ENCODE data around the gene TVP23C.
"Not testable (repeated sequence)": the region's sequence is repeated elsewhere in the genome, so short reads cannot be mapped to it uniquely, and the experiment has no call there.

Gene TVP23C

GRCh38 chr17:15563375-15563857, at the start of gene TVP23C:
Gene TVP23C, minus strand, starts transcription at chr17:15563483. Its CDS starts 35 bp downstream, at chr17:15563448.
- peak; percentile 74 for DNase-seq

DNA sequence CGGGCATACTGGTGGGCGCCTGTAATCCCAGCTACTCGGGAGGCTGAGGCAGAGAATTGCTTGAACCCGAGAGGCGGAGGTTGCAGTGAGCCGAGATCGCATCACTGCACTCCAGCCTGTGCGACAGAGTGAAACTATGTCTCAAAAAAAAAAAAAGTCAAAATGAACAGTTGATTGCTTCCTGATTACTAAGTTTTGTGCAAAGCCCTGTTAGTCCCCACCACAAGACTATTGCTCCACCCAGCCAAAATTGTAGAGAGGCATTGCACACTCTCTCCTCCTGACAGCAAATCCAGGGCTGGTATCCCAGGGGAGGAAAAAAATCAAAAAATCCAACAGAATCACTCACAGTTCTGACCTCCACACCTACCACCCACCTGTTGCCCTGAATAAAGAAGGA, 29.7 kb upstream of the TVP23C start:
- not testable (repeated sequence) for DNase-seq

DNA sequence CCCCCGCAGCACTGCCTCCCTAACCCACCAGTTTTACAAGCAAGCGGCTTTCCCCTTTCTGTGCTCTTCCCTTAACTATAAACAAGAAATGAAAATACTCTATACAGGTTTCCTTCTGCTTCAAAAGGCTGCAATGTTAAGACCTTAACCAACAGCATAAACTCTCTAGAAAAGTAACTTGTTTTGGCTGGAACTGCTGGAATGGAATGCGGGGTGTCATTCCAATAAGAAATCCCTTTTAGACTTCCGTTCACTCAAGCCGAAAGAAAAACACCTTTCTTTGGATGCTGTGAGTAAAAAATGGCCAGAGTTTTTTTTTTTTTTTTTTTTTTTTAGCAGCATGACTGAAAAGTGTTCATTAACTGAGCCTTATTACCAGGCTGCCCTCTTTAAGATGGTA, 28.7 kb upstream of the TVP23C start:
- DNase-seq = not testable (repeated sequence)

- DNase-seq = not testable (repeated sequence)
Measured at GRCh38 chr17:15590844-15591243, 27.6 kb upstream of the TVP23C start.

GRCh38 chr17:15589544-15590536, 26.6 kb upstream of the TVP23C start:
- DNase-seq = not testable (repeated sequence)

GRCh38 chr17:15588017-15588416, 24.7 kb upstream of the TVP23C start:
- DNase-seq = not testable (repeated sequence)

GRCh38 chr17:15583313-15583712, 20.0 kb upstream of the TVP23C start:
- DNase-seq = not testable (repeated sequence)

GRCh38 chr17:15581462-15581861, 18.2 kb upstream of the TVP23C start:
- not testable (repeated sequence) for DNase-seq

DNA sequence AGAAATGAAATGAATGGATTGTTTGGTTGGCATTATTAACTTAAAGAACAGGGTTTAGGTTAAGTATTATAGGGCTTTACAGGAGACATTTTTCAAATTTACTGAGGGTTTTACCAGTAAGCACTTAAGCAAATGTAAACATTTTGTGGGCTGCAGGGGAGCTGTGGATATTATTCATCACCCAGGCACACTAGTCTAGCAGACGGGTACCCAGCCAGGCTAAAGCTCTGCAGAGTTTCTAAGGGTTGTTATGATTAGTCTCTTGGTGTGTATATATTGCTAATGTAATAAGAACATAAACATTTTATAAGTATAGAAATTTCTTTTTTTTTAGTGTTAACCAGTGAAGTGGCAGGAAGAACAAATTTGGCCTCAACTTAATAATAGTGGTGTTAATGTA, 13.6 kb upstream of the TVP23C start:
- DNase-seq = not testable (repeated sequence)

GRCh38 chr17:15574660-15575059, 11.4 kb upstream of the TVP23C start:
- not testable (repeated sequence) for DNase-seq

DNA sequence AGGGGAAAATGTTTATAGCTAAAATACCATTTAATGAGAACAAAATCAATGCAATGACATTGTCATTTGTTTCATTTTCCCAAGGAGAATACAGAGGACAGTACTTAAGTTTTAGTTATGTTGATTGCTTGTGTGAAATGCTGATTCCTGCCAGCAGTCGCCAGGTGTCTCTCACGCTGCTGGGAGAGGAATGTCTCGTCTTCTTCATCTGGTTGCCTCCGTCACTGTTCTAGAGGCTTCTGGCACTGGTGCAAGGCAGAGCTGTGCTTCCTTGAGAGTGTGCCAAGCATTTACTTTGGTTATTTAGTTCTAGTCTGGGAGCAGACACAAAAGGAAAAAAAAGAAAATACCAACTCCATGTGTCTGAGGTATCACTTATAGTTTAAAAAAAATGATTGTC, 10.6 kb upstream of the TVP23C start:
- DNase-seq = not testable (repeated sequence)

GRCh38 chr17:15562613-15563374, 489 bp downstream of the TVP23C start:
- not testable (repeated sequence) for DNase-seq

GRCh38 chr17:15561439-15561838, 1.8 kb downstream of the TVP23C start:
- not testable (repeated sequence) for DNase-seq

DNA sequence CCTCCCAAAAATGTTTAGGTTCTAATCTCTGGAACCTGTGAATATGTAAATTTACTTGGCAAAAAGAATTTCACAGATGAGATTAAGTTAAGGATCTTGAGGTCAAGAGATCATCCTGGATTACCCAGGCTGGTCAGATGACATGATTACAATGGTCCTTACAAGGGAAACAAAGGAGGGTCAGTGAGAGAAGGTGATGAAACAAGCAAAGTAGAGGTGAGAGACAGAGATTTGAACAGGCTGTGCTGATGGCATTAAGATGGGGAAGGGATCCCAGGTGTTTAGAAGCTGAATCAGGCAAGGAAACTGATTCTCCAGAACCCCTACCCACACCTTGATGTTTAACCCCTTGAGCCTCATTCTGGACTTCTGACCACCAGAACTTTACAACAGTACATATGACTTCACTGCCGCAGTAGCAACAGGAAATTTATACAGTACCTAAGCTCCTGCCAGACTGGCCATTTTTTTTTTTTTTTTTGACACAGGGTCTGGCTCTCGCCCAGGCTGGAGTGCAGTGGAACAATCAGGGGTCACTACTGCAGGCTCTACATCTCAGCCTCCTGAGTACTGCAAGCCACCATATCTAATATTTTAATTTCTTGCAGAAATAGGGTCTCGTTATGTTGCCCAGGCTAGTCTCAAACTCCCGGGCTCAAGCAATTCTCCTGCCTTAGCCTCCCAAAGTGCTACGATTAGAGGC, 4.7 kb downstream of the TVP23C start:
- DNase-seq = not testable (repeated sequence)

GRCh38 chr17:15557334-15557832, 5.9 kb downstream of the TVP23C start:
- not testable (repeated sequence) for DNase-seq

GRCh38 chr17:15552932-15553331, 10.4 kb downstream of the TVP23C start:
- not testable (repeated sequence) for DNase-seq

GRCh38 chr17:15549552-15549951, 13.7 kb downstream of the TVP23C start:
- DNase-seq = not testable (repeated sequence)

DNA sequence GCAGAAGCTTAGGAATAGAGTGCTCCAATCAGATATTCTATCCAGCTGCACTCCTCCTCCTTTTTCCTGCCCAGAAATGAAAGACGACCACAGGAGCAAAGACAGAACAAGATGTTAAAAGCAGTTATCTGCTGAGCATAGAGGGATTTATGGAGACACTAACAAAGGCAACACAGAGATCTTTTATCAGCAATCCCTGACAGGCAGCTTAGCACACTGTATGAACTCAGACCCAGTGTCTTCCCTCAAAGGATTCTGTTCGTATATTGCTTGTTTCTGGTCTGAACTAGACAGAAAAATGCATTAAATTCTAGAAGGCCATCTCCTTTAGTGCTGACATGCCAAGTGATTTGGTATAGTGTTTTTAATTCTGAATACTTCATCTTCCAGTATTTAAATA, 16.7 kb downstream of the TVP23C start:
- DNase-seq = not testable (repeated sequence)

GRCh38 chr17:15540371-15541219, 22.7 kb downstream of the TVP23C start:
- DNase-seq = not testable (repeated sequence)

GRCh38 chr17:15533122-15533521, 30.2 kb downstream of the TVP23C start:
- DNase-seq = not testable (repeated sequence)

All from hematopoietic multipotent progenitor cell treated with erythropoietin and hydrocortisone succinate and interleukin-3 and kit ligand, for 8 days (in vitro differentiated cells).